GM12872 (cell line): ENCODE measurements around the gene CAVIN3.

Experiments used
- TF ChIP-seq, protein P1 (sequence below): IDR thresholded peaks from 3 replicates; pipeline ENCODE4 v1.5.1; 2011; ENCODE audit warnings: low read depth, mild to moderate bottlenecking, low read length, moderate library complexity; ENCODE audit not compliant: insufficient read depth

CAVIN3 gene

DNA sequence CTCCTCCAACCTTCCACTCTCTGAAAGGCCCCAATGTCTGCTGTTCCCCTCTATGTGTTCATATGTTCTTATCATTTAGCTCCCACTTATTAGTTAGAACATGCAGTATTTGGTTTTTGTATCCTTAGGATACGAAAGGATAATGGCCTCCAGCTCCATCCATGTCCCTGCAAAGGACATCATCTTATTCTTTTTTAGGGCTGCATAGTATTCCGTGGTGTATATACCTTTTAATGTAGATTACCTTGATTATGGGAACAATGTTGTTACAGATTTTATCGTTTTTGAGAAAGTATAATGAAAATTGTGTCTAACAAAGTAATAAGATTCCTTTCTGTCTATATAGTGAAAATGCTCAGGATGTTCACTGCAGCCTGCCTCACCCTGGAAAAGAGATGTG is 16.0 kb upstream of the CAVIN3 start:
- TF ChIP-seq, protein P1, sequence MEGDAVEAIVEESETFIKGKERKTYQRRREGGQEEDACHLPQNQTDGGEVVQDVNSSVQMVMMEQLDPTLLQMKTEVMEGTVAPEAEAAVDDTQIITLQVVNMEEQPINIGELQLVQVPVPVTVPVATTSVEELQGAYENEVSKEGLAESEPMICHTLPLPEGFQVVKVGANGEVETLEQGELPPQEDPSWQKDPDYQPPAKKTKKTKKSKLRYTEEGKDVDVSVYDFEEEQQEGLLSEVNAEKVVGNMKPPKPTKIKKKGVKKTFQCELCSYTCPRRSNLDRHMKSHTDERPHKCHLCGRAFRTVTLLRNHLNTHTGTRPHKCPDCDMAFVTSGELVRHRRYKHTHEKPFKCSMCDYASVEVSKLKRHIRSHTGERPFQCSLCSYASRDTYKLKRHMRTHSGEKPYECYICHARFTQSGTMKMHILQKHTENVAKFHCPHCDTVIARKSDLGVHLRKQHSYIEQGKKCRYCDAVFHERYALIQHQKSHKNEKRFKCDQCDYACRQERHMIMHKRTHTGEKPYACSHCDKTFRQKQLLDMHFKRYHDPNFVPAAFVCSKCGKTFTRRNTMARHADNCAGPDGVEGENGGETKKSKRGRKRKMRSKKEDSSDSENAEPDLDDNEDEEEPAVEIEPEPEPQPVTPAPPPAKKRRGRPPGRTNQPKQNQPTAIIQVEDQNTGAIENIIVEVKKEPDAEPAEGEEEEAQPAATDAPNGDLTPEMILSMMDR, result no peak

DNA sequence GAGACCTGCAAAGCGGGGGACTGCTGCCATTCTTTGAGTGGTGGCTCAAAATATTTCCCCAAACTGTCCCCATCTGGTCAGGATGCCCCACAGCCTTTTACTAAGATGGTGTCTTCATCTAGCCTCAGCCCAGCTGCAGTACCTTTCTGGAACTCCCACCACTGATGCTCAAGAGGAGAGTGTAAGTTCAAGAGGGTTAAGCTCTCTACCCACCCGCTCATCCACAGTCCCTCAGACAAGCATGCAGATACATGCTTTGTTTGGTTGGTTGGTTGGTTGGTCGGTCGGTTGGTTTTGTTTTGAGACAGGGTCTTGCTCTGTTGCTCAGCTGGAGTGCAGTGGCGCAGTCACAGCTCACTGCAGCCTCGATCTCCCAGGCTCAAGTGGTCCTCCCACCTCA is 14.5 kb upstream of the CAVIN3 start:
- TF ChIP-seq, protein P1, result no peak

DNA sequence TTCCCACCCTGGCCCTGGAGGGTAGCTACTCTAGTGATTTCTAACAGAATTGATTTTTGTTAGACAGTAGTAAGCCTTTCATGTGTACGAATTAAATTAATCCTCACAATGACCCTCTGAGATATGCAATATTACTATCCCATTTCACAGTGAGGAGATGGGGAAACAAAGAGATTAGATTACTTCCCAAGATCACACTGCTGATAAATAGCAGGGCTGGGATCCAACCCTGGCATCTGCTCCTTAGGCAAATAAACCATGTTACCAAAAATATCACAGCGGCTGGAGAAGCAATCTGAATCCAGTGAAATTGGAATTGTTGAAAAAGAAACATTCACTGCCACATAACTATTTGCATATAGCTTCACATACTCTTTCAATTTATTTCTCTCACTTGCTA is 12.8 kb upstream of the CAVIN3 start:
- TF ChIP-seq, protein P1, result no peak

DNA sequence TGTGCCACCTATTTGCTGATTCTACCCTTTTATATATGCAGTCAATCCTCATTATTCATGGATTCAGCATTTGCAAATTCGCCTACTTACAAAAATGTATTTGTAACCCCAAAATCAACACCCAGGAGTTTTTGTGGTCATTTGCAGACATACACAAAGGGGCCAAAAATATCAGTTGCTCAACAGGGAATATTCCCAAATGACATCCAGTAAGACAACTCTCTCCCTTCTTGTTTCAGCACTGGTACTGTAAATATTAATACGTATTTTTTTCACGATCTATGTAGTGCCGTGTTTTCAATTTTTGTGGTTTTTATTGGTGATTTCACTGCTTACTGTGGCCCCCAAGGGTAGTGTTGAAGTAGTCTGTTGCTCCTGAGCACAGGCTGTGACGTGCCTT is 11.8 kb upstream of the CAVIN3 start:
- TF ChIP-seq, protein P1, result no peak

DNA sequence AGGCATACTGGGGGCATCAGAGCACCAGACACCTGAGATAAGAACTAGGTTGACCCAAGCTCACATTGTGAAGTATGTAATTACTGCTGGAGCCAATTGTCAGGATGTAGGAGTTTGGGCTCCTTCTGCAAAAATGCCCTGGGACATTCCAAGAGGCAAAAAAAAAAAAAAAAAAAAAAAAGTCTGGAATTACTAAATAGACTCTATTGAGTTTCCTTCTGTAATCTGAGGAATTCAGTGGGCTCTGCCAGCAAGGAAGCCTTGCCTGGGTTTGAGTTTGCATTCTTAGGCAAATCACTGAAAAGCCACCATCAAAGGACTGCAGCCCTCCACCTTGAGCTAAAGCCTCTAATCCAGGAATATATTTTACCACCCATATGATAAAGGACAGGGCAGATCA is 8.0 kb upstream of the CAVIN3 start:
- TF ChIP-seq, protein P1, result no peak

GRCh38 chr11:6327806-6328205 is 7.5 kb upstream of the CAVIN3 start:
- TF ChIP-seq, protein P1, result no peak

DNA sequence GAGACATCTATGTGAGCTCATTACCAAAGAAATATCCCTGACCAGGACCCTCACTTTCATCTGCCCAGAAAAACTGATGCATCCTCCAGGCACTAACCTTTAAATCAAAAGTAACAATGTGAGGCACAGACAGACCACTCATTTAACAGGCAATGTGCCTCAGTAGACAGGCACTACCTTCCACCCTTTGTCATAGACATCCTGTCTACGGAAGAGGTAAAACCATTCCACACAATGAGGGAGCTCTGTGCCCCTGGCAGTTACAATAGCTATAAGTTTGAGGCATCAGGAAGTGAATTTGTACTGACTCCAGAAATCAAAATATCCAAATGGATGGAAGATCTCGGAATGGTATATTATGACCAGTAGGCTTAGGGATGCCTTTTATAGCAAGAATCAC is 6.7 kb upstream of the CAVIN3 start:
- TF ChIP-seq, protein P1, result no peak

GRCh38 chr11:6326303-6326702 is 6.0 kb upstream of the CAVIN3 start:
- TF ChIP-seq, protein P1, result no peak
